Sigmoid colon (tissue), 7 donors: ENCODE results near the gene STK38. TPM values are rescaled to one million over a fixed set of nuclear protein-coding genes. Genes with fewer than 3 reads are reported as not detected.

ENCODE experiments used
- DNase-seq: peaks from one replicate; pipeline ENCODE4 v3.0.0-alpha.2; 2019
- H3K27ac ChIP-seq, 4 donors: fragments of 200-600 bp; sonication (generic); one replicate each; pipeline ENCODE4 v1.5.1; 2016 to 2019; ENCODE audit warnings: mild to moderate bottlenecking in 1 of 4
- H3K27me3 ChIP-seq, 3 donors: fragments of 200-600 bp; sonication (generic); one replicate each; pipeline ENCODE4 v1.5.1; 2019; ENCODE audit warnings: mild to moderate bottlenecking in 1 of 3
- H3K36me3 ChIP-seq, 4 donors: fragments of 200-600 bp; sonication (generic); one replicate each; pipeline ENCODE4 v1.5.1; 2016 to 2019
- H3K4me1 ChIP-seq, 4 donors: fragments of 200-600 bp; sonication (generic); one replicate each; pipeline ENCODE4 v1.5.1; 2017 to 2019
- H3K4me3 ChIP-seq, 4 donors: fragments of 200-600 bp; sonication (generic); one replicate each; pipeline ENCODE4 v1.5.1; 2017 to 2019; ENCODE audit warnings: mild to moderate bottlenecking in 2 of 4, moderate library complexity in 1 of 4
- H3K9me3 ChIP-seq, 4 donors: fragments of 200-600 bp in 3 of 4; sonication (generic) in 3 of 4; one replicate each; pipeline versions ENCODE4 v1.5.1 to v1.6.1; 2013 to 2019
- EP300 ChIP-seq, 4 donors: sonication (generic); formaldehyde crosslinking; IDR thresholded peaks; one replicate each; pipeline ENCODE4 v1.6.1; 2017; ENCODE audit warnings: antibody characterized with exemption in 4 of 4
- POLR2A ChIP-seq, 2 donors: fragments of 450-650 bp; IDR thresholded peaks; one replicate each; pipeline ENCODE4 v1.6.1; 2016; ENCODE audit warnings: antibody characterized with exemption in 2 of 2, mild to moderate bottlenecking in 2 of 2, moderate library complexity in 2 of 2
- POLR2AphosphoS5 ChIP-seq, 4 donors: sonication (generic); formaldehyde crosslinking; IDR thresholded peaks; one replicate each; pipeline ENCODE4 v1.6.1; 2017; ENCODE audit warnings: antibody characterized with exemption in 4 of 4
- WGBS, 2 donors: extraction: QIAGEN DNeasy Blood & Tissue Kit; methylation state at CpG; one replicate each; pipeline ENCODE4 v1.1.7; 2013; 5-methylcytosine and 5-hydroxymethylcytosine counted together
- intact Hi-C: fragments of 100-400 bp; cut with DNase I; formaldehyde crosslinking; loops from one replicate; pipeline ENCODE4 v1.15.1; 2023
- polyA plus RNA-seq, 3 donors: library from polyadenylated mRNA; stranded (reverse); fragments of 200-250 nt; gene quantifications; one replicate each; pipeline ENCODE4 v1.2.3, GENCODE V29; 2013
- total RNA-seq, 4 donors: library from RNA; depleted of rRNA; stranded (reverse); fragments of >200 nt; gene quantifications; one replicate each; pipeline ENCODE4 v1.1.0, GENCODE V29; 2016
- TF ChIP-seq, protein P1 (sequence below), 4 experiments: fragments of 450-650 bp in 3 of 4; fragments of 200-600 bp in 1 of 4; IDR thresholded peaks; one replicate each; pipeline ENCODE4 v1.5.1; 2016 to 2019; ENCODE audit warnings: antibody characterized with exemption in 4 of 4, mild to moderate bottlenecking in 3 of 4, moderate library complexity in 2 of 4
- donor health status: healthy with polysubstance abuse.
- donor health status: Bipolar disorder and iron deficiency.
- donor health status: healthy.

Gene STK38
- total and polyA plus RNA-seq, 7 donors = 25.8 to 47.8 (median 36.0) TPM

DNA sequence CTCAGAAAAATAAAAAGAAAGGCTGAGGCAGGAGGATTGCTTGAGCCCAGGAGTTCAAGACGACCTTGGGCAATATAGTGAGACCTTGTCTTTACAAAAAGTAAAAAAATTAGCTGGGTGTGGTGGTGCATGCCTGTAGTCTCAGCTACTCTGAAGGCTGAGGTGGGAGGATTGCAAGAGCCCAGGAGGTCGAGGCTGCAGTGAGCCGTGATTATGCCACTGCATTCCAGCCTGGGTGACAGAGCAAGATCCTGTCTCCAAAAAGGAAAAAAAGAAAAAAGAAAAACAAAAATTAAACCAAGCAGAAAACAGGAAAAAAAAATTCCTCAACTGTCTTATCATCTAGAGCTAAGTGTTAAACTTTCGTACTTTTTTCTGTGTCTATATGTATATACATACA lies 34.4 kb upstream of the STK38 start:
- H3K27ac ChIP-seq = no peak overlapping the region
- TF ChIP-seq, protein P1, sequence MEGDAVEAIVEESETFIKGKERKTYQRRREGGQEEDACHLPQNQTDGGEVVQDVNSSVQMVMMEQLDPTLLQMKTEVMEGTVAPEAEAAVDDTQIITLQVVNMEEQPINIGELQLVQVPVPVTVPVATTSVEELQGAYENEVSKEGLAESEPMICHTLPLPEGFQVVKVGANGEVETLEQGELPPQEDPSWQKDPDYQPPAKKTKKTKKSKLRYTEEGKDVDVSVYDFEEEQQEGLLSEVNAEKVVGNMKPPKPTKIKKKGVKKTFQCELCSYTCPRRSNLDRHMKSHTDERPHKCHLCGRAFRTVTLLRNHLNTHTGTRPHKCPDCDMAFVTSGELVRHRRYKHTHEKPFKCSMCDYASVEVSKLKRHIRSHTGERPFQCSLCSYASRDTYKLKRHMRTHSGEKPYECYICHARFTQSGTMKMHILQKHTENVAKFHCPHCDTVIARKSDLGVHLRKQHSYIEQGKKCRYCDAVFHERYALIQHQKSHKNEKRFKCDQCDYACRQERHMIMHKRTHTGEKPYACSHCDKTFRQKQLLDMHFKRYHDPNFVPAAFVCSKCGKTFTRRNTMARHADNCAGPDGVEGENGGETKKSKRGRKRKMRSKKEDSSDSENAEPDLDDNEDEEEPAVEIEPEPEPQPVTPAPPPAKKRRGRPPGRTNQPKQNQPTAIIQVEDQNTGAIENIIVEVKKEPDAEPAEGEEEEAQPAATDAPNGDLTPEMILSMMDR (IDR thresholded peaks at IDR 0.05) = no peak
- no peak for TF ChIP-seq POLR2A (IDR thresholded peaks at IDR 0.05)
- no peak for TF ChIP-seq EP300 (IDR thresholded peaks at IDR 0.05)
- no peak for TF ChIP-seq POLR2AphosphoS5 (IDR thresholded peaks at IDR 0.05)
- H3K9me3 ChIP-seq = no peaks in the 10 kb centered on the region
- no peak overlapping the region for H3K4me3 ChIP-seq
- H3K27me3 ChIP-seq = no peaks in the 10 kb centered on the region
- 84 to 92% methylated on average over 4 of the region's 4 CpGs for WGBS, 2 donors
- no peak for DNase-seq
- H3K36me3 ChIP-seq = no peaks in the 10 kb centered on the region
- H3K4me1 ChIP-seq = peaks cover 0 to 39% (median 23%) of the 10 kb centered on the region in 4 donors
- intact Hi-C loops = no loop called here

DNA sequence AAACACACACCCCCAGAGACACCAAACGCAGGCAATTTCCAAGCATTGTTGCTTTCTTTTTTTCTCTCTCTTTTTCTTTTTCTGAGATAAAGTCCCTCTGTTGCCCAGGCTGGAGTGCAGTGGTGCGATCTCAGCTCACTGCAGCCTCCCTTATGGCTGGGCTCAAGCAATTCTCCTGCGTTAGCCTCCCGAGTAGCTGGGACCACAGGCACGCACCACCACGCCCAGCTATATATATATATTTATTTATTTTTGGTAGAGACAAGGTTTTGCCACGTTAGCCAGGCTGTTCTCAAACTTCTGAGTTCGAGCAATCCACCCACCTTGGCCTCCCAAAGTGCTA lies 32.9 kb upstream of the STK38 start:
- Histone ChIP-seq H3K27me3 (no peaks in the 10 kb centered on the region), H3K27ac (peak overlapping the region; percentile 80 to 90 (median 82)), H3K4me3 (no peak overlapping the region), H3K9me3 (no peaks in the 10 kb centered on the region), H3K36me3 (no peaks in the 10 kb centered on the region), H3K4me1 (peaks cover 0 to 40% (median 23%) of the 10 kb centered on the region in 4 donors)
- DNase-seq = no peak
- no peak for TF ChIP-seq POLR2A (IDR thresholded peaks at IDR 0.05)
- TF ChIP-seq EP300 (IDR thresholded peaks at IDR 0.05) = no peak
- TF ChIP-seq POLR2AphosphoS5 (IDR thresholded peaks at IDR 0.05) = no peak
- TF ChIP-seq, protein P1 (IDR thresholded peaks at IDR 0.05) = no peak
- intact Hi-C loops = no loop called here
- 49 to 76% methylated on average over 8 of the region's 8 CpGs for WGBS, 2 donors

DNA sequence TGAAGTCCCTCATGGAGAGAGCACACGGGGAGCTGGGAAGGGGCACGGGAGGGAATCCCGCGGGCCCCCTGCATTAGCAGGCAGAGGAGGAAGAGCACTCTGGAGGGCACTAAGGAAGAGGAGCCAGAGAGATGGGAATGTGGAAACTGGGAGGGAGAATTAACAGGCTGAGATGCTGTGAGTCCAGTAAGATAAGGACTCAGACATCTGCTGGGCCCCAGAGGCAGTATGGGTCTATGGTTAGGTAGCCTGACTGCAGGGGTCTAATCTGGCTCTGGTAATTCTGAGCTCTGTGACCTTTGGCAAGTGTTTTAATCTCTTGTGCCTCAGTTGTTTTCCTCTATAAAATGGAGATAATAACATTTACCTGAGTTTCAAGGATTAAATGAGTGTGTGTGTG lies 31.2 kb upstream of the STK38 start:
- Histone ChIP-seq H3K4me1 (peaks cover 0 to 40% (median 23%) of the 10 kb centered on the region in 4 donors), H3K4me3 (no peak overlapping the region), H3K36me3 (no peaks in the 10 kb centered on the region), H3K27ac (peak overlapping the region; percentile 80 to 90 (median 82)), H3K9me3 (no peaks in the 10 kb centered on the region), H3K27me3 (no peaks in the 10 kb centered on the region)
- DNase-seq = no peak
- intact Hi-C loops = loop anchor here (2.0 kb wide), 1 partner anchor 32 kb away; the partner anchor contains the start of gene STK38
- 97% methylated on average over 4 of the region's 4 CpGs for WGBS, 2 donors
- TF ChIP-seq EP300 (IDR thresholded peaks at IDR 0.05) (no peak), POLR2AphosphoS5 (IDR thresholded peaks at IDR 0.05) (no peak)

DNA sequence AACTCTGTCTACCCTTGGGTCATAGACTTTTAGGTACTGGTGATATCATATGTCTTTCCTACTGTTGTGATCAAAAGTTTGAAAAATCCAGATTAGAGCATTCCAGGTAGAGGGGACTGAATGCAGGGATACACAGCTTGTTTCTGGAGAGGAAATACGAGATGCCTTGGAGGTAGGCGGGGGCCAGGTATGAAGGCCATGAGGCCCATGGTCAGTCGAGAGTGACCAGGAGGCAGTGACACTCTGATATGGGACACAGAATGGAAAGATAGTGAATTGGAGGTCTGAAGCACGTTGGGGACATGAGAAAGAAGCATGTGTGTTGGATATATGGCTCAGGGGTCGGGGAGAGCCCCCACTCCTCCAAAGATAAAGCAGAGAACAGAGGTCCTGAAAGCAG lies 30.8 kb upstream of the STK38 start:
- 93% methylated on average over 5 of the region's 5 CpGs for WGBS, 2 donors
- Histone ChIP-seq H3K4me3 (no peak overlapping the region), H3K27ac (peak overlapping the region; percentile 80 to 90 (median 82)), H3K9me3 (no peaks in the 10 kb centered on the region), H3K4me1 (peaks cover 0 to 40% (median 23%) of the 10 kb centered on the region in 4 donors), H3K36me3 (no peaks in the 10 kb centered on the region), H3K27me3 (no peaks in the 10 kb centered on the region)
- intact Hi-C loops = loop anchor here (2.0 kb wide), 1 partner anchor 31 kb away; the partner anchor contains the start of gene STK38
- DNase-seq = no peak
- TF ChIP-seq, protein P1 (IDR thresholded peaks at IDR 0.05) = no peak
- TF ChIP-seq POLR2AphosphoS5 (IDR thresholded peaks at IDR 0.05) = no peak
- no peak for TF ChIP-seq POLR2A (IDR thresholded peaks at IDR 0.05)
- no peak for TF ChIP-seq EP300 (IDR thresholded peaks at IDR 0.05)

DNA sequence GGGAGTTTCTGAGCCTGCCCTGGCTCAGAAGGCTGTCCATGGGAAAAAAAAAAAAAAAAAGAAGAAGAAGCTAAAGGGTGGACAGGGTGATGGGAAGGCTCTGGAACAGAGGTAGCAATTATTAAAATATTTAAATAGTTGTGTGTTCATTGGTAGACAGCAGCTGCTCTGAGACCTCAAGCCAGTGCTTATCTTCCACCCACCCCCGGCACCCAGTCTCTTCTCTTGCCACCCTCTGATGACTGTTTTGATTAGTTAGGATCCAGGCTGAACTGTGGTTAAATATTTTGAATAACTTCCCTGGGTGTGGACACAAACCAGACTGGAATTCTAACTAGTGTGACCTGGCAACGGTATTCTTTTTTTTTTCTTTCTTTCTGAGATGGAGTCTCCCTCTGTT lies 30.0 kb upstream of the STK38 start:
- intact Hi-C loops = no loop called here

More for the DNA sequence above, 30.0 kb upstream of the STK38 start:
- no peaks in the 10 kb centered on the region for H3K27me3 ChIP-seq
- H3K9me3 ChIP-seq = no peaks in the 10 kb centered on the region
- TF ChIP-seq, protein P1 (IDR thresholded peaks at IDR 0.05) = no peak
- WGBS, 2 donors = 12 to 66% methylated on average over 2 of the region's 2 CpGs
- H3K4me3 ChIP-seq = no peak overlapping the region
- peaks cover 0 to 40% (median 23%) of the 10 kb centered on the region in 4 donors for H3K4me1 ChIP-seq
- no peaks in the 10 kb centered on the region for H3K36me3 ChIP-seq
- peak overlapping the region; percentile 80 to 90 (median 82) for H3K27ac ChIP-seq
- DNase-seq = peak; percentile 52
